ENCODE measurements around the gene UBTD2. TPM values are rescaled to one million over a fixed set of nuclear protein-coding genes. Genes with fewer than 3 reads are reported as not detected.
"Not testable (repeated sequence)": the region's sequence is repeated elsewhere in the genome, so short reads cannot be mapped to it uniquely, and the experiment has no call there.

The UBTD2 gene
- polyA plus RNA-seq, 1 experiment, result 33.3 TPM

DNA sequence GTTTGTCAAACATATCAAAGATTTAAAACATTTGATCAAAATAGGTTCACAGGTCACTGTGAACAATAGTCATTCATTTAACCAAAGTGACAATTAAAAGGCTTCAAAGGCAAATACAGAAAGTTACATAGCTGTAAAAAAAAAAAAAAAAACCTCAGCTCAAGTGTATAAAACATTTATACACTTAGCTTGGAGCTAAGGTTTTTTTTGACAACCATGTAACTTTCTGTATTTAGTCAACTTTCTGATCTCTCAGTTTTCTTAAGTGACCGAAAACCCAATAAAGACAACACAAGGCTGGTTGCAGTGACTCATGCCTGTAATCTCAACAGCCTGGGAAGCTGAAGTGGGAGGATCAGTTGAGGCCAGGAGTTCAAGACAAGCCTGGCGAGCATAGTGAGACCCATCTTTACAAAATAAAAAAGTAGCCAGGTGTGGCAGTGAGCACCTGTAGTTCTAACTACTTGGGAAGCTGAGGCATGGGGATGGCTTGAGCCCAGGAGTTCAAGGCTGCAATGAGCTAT is 16.4 kb upstream of the UBTD2 start:
- H3K4me3 ChIP-seq (ENCODE audit: low read depth, low read length), result no peak overlapping the region
- H3K9me3 ChIP-seq (ENCODE audit: control insufficient read depth, insufficient read depth, low read length), result no peaks in the 10 kb centered on the region
- POLR2A ChIA-PET, result no interaction called here
- peaks cover 4% of the 10 kb centered on the region for H3K27me3 ChIP-seq (ENCODE audit: control insufficient read depth, insufficient read depth, low read length)
- no peak for TF ChIP-seq CTCF (IDR thresholded peaks at IDR 0.05; ENCODE audit: low read depth, low read length)
- DNase-seq (ENCODE audit: low read depth, low spot score), result no peak
- H3K27ac ChIP-seq (ENCODE audit: low read depth, low read length), result no peak overlapping the region
- CTCF ChIA-PET, result interaction anchor here (0.5 kb wide), 1 partner anchor 27 kb away, joined by 7 read pairs; no protein-coding TSS in a partner anchor

- no peak for DNase-seq (ENCODE audit: low read depth, low spot score)
- ChIA-PET POLR2A (no interaction called here), CTCF (interaction anchor here (0.8 kb wide), 1 partner anchor 12 kb away, joined by 4 read pairs; no protein-coding TSS in a partner anchor)
- peaks cover 4% of the 10 kb centered on the region for H3K27me3 ChIP-seq (ENCODE audit: control insufficient read depth, insufficient read depth, low read length)
- H3K4me3 ChIP-seq (ENCODE audit: low read depth, low read length), result no peak overlapping the region
- no peak overlapping the region for H3K27ac ChIP-seq (ENCODE audit: low read depth, low read length)
- H3K9me3 ChIP-seq (ENCODE audit: control insufficient read depth, insufficient read depth, low read length), result no peaks in the 10 kb centered on the region
- TF ChIP-seq CTCF (IDR thresholded peaks at IDR 0.05; ENCODE audit: low read depth, low read length), result no peak
These were observed 11.3 kb upstream of the UBTD2 start for GRCh38 chr5:172294831-172295230.

- H3K4me3 ChIP-seq (ENCODE audit: low read depth, low read length), result no peak overlapping the region
- no peaks in the 10 kb centered on the region for H3K9me3 ChIP-seq (ENCODE audit: control insufficient read depth, insufficient read depth, low read length)
- H3K27me3 ChIP-seq (ENCODE audit: control insufficient read depth, insufficient read depth, low read length), result peaks cover 4% of the 10 kb centered on the region
- no peak for TF ChIP-seq CTCF (IDR thresholded peaks at IDR 0.05; ENCODE audit: low read depth, low read length)
- POLR2A ChIA-PET, result interaction anchor here (0.5 to 0.9 kb wide), 2 partner anchors 145 to 287 kb away, joined by 3 to 4 read pairs; partner anchors contain the start of gene FBXW11
- DNase-seq (ENCODE audit: low read depth, low spot score), result no peak
- CTCF ChIA-PET, result interaction anchor here (0.8 to 2.7 kb wide), 15 partner anchors 9 to 381 kb away, joined by 3 to 17 read pairs (median 7); partner anchors contain the start of genes FBXW11 and STK10
- no peak overlapping the region for H3K27ac ChIP-seq (ENCODE audit: low read depth, low read length)
These were observed 10.3 kb upstream of the UBTD2 start for GRCh38 chr5:172293745-172294342.

DNA sequence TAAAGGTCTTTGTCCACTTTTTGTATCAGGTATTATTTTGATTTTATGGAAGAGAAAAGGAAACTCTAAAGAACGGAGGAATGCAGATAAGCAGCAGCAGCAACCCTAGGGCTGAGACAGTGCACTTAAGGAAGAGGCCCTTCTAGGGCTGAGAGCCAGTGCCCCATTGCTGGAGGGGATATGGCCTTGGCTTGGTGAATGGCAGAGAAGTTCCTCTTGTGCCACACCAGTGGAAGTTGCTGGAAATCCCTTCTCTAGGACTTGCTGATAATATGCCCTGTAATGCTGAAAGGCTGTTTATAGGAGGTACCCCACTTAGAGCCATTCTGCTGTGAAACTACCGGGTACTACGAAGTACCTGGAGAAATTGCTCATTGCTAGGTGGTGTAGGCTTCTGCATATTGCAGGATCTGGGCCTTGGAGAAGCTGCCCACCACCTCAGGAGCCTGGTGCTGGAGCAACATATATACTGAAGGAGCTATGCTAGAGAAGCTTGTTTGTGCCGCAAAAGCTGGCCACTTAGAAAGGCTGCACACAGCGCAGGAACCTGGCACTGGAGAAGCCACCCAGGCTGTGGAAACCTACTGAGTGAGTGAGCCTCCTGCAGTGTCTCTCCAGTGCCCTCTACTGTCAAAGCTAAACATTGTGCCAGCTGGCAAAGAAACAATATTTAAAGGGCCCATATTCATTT is 9.6 kb upstream of the UBTD2 start:
- no peaks in the 10 kb centered on the region for H3K9me3 ChIP-seq (ENCODE audit: control insufficient read depth, insufficient read depth, low read length)
- POLR2A ChIA-PET, result interaction anchor here (0.5 to 0.9 kb wide), 2 partner anchors 146 to 287 kb away, joined by 3 to 4 read pairs; partner anchors contain the start of gene FBXW11
- H3K27ac ChIP-seq (ENCODE audit: low read depth, low read length), result no peak overlapping the region
- H3K27me3 ChIP-seq (ENCODE audit: control insufficient read depth, insufficient read depth, low read length), result peaks cover 4% of the 10 kb centered on the region
- CTCF ChIA-PET, result interaction anchor here (0.8 to 2.7 kb wide), 16 partner anchors 8 to 381 kb away, joined by 3 to 17 read pairs (median 7); partner anchors contain the start of genes FBXW11 and STK10
- TF ChIP-seq CTCF (IDR thresholded peaks at IDR 0.05; ENCODE audit: low read depth, low read length), result peak; percentile 89
- DNase-seq (ENCODE audit: low read depth, low spot score), result no peak
- no peak overlapping the region for H3K4me3 ChIP-seq (ENCODE audit: low read depth, low read length)

DNA sequence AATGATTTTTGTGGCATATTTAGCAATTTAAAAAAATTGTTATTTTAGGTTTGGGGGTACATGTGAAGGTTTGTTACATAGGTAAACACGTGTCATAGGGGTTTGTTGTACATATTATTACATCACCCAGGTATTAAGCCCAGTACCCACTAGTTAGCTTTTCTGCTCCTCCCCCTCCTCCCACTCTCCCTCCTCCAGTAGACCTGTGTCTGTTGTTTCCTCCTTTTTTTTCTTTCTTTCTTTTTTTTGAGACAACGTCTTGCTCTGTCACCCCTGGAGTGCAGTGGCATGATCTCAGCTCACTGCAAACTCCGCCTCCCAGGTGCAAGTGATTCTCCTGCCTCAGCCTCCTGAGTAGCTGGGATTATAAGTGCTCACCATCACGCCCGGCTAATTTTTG is 8.3 kb upstream of the UBTD2 start:
- H3K4me3 ChIP-seq (ENCODE audit: low read depth, low read length); DNase-seq (ENCODE audit: low read depth, low spot score); H3K9me3 ChIP-seq (ENCODE audit: control insufficient read depth, insufficient read depth, low read length); H3K27ac ChIP-seq (ENCODE audit: low read depth, low read length); H3K27me3 ChIP-seq (ENCODE audit: control insufficient read depth, insufficient read depth, low read length); POLR2A ChIA-PET: not testable (repeated sequence)
- CTCF ChIA-PET, result interaction anchor here (0.6 to 2.7 kb wide), 10 partner anchors 9 to 380 kb away, joined by 3 to 17 read pairs (median 6); partner anchors contain the start of gene STK10
